D721Med (cell line): ENCODE results near the gene COL16A1.
A peak's percentile ranks its signal among the peaks of the same experiment; 100 is the strongest.

Source experiments
- DNase-seq: peaks from one replicate; pipeline ENCODE4 v3.0.0; 2011; ENCODE audit warnings: low spot score; ENCODE audit not compliant: insufficient read length
- FAIRE-seq: peaks from 2 replicates; lab custom pipeline; 2011; peaks lifted over from hg19 to GRCh38; lab: Jason Lieb, UNC
- CTCF ChIP-seq: IDR thresholded peaks from 2 replicates; pipeline ENCODE4 v1.5.1; 2012; ENCODE audit warnings: mild to moderate bottlenecking, control low read depth; ENCODE audit not compliant: insufficient read depth; ENCODE audit errors: missing control alignments

Gene COL16A1

GRCh38 chr1:31683997-31684396 is 19.8 kb downstream of the COL16A1 start:
- DNase-seq (no peak), FAIRE-seq (no peak)
- peak; percentile 34 for TF ChIP-seq CTCF

- no peak for FAIRE-seq
- no peak for TF ChIP-seq CTCF
These were observed 22.4 kb downstream of the COL16A1 start for GRCh38 chr1:31681415-31681814.

GRCh38 chr1:31679676-31680230 is 24.1 kb downstream of the COL16A1 start:
- TF ChIP-seq CTCF = peak; percentile 11
- no peak for FAIRE-seq
- DNase-seq = no peak

More at GRCh38 chr1:31681415-31681814, 22.4 kb downstream of the COL16A1 start:
- DNase-seq = no peak

GRCh38 chr1:31679091-31679490 is 24.7 kb downstream of the COL16A1 start:
- FAIRE-seq (no peak), DNase-seq (no peak)
- TF ChIP-seq CTCF = no peak

- DNase-seq (no peak), FAIRE-seq (no peak)
- no peak for TF ChIP-seq CTCF
These were observed 25.1 kb downstream of the COL16A1 start for GRCh38 chr1:31678681-31679080.

GRCh38 chr1:31677949-31678348 is 25.9 kb downstream of the COL16A1 start:
- FAIRE-seq (no peak), DNase-seq (no peak)
- TF ChIP-seq CTCF = no peak

GRCh38 chr1:31677401-31677800 is 26.4 kb downstream of the COL16A1 start:
- no peak for DNase-seq
- no peak for TF ChIP-seq CTCF
- no peak for FAIRE-seq
